PFSK-1 (cell line): ENCODE data around the gene HSBP1.

Experiments
- FOXP2 ChIP-seq: optimal IDR thresholded peaks from 2 replicates; pipeline ENCODE3; 2011; ENCODE audit warnings: borderline replicate concordance, control low read depth, inconsistent platforms; ENCODE audit not compliant: insufficient read depth; ENCODE audit errors: extremely low read length, extremely low read depth
- POLR2AphosphoS5 ChIP-seq: IDR thresholded peaks from 2 replicates; pipeline ENCODE4 v1.6.1; 2012; ENCODE audit warnings: low read depth, mild to moderate bottlenecking, control low read depth, low read length, moderate library complexity
- REST ChIP-seq, 2 experiments: IDR thresholded peaks; 2 replicates each; pipeline versions ENCODE4 v1.6.1 to v1.8.0; 2011 to 2012; ENCODE audit warnings: low read depth in 2 of 2, low read length in 2 of 2, control low read depth in 1 of 2, inconsistent platforms in 1 of 2, mild to moderate bottlenecking in 1 of 2, moderate library complexity in 1 of 2; ENCODE audit not compliant: insufficient read depth in 1 of 2
- SIN3A ChIP-seq: IDR thresholded peaks from 2 replicates; pipeline ENCODE4 v1.6.1; 2012; ENCODE audit warnings: mild to moderate bottlenecking, low read length, moderate library complexity, borderline replicate concordance; ENCODE audit not compliant: insufficient read depth
- TAF1 ChIP-seq: IDR thresholded peaks from 2 replicates; pipeline ENCODE4 v1.6.1; 2012; ENCODE audit warnings: low read length, control low read depth, borderline replicate concordance; ENCODE audit not compliant: insufficient read depth

DNA sequence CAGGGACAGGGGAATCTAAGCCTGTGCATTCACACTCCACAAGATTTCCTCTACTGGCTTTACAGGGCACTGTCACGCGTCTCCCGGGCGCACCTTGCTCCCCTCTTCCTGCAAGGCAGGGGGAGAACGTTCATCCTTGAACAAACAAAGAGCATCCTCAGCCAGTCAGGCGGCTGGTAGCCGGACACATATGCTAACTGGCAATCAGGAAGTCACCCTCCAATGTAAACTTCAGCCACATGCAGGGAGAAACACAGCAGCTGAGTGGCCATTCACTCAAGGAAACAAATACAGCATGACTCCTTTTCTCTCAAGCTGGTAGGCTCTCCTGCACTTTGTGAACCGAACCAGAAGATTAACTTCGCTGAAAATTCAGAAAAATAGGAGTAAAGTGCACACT, 10.8 kb upstream of the HSBP1 start:
- TF ChIP-seq REST (IDR thresholded peaks at IDR 0.05; ENCODE audit: insufficient read depth in 1 of 2, low read depth in 2 of 2, low read length in 2 of 2) (no peak), POLR2AphosphoS5 (no peak), SIN3A (no peak), TAF1 (no peak), FOXP2 (no peak)
